ENCODE measurements around the gene RAD50. TPM values are rescaled to one million over a fixed set of nuclear protein-coding genes. Genes with fewer than 3 reads are reported as not detected.
A peak's percentile ranks its signal among the peaks of the same experiment; 100 is the strongest.

The RAD50 gene
- total RNA-seq, 1 donor from 2014 or later: 37.4 TPM

DNA sequence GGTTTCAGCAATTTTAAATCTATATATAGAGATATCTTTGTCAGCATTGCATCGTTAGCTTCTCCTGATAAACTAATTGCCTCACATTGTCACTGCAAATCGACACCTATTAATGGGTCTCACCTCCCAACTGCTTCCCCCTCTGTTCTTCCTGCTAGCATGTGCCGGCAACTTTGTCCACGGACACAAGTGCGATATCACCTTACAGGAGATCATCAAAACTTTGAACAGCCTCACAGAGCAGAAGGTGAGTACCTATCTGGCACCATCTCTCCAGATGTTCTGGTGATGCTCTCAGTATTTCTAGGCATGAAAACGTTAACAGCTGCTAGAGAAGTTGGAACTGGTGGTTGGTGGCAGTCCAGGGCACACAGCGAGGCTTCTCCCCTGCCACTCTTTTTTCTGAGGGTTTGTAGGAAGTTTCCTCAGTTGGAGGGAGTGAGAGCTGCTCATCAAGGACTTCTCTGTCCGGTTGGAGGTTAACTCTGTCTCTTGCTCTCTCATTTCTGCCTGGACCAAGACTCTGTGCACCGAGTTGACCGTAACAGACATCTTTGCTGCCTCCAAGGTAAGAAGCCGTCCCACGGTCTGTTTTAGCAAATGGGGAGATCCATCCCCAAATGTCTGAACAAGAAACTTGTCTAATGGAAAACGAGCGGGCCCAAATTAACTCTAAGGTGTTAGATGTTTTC is 117.3 kb downstream of the RAD50 start, which contains the start of gene IL4:
Gene IL4, plus strand, starts transcription at position 51 of the 692 bp plus-strand sequence. Its CDS starts 62 bp downstream, at position 113.
- peaks cover 33% of the 10 kb centered on the region for H3K4me1 Mint-ChIP-seq
- no peak for DNase-seq
- H3K36me3 Mint-ChIP-seq (ENCODE audit: low read depth): no peaks in the 10 kb centered on the region
- intact Hi-C loops (cut with micrococcal nuclease): loop anchor here (2.0 kb wide), 1 partner anchor 17 kb away; no protein-coding TSS in a partner anchor
- peak within 1 kb of the TSS; percentile 60 for H3K4me3 Mint-ChIP-seq
- H3K9me3 Mint-ChIP-seq: peaks cover 3% of the 10 kb centered on the region
- H3K27me3 Mint-ChIP-seq: no peaks in the 10 kb centered on the region
- H3K27ac Mint-ChIP-seq: peak within 1 kb of the TSS; percentile 86

GRCh38 chr5:132674671-132675506 is 118.1 kb downstream of the RAD50 start:
- DNase-seq: no peak
- Mint-ChIP-seq H3K9me3 (peaks cover 3% of the 10 kb centered on the region), H3K27me3 (no peaks in the 10 kb centered on the region), H3K4me3 (peak overlapping the region; percentile 60), H3K4me1 (peaks cover 33% of the 10 kb centered on the region), H3K27ac (peak overlapping the region; percentile 86), H3K36me3 (ENCODE audit: low read depth) (peaks cover under 1% of the 10 kb centered on the region)
- intact Hi-C loops (cut with micrococcal nuclease): loop anchor here (2.0 to 5.0 kb wide), 2 partner anchors 18 to 38 kb away; no protein-coding TSS in a partner anchor

GRCh38 chr5:132675936-132676689 is 119.3 kb downstream of the RAD50 start:
- intact Hi-C loops (cut with micrococcal nuclease): loop anchor here (2.0 to 5.0 kb wide), 2 partner anchors 19 to 39 kb away; no protein-coding TSS in a partner anchor
- no peak for DNase-seq
- H3K4me3 Mint-ChIP-seq: no peak overlapping the region
- no peaks in the 10 kb centered on the region for H3K27me3 Mint-ChIP-seq
- H3K4me1 Mint-ChIP-seq: peaks cover 33% of the 10 kb centered on the region
- H3K9me3 Mint-ChIP-seq: peaks cover 2% of the 10 kb centered on the region
- H3K36me3 Mint-ChIP-seq (ENCODE audit: low read depth): peaks cover 3% of the 10 kb centered on the region
- H3K27ac Mint-ChIP-seq: peak overlapping the region; percentile 64

DNA sequence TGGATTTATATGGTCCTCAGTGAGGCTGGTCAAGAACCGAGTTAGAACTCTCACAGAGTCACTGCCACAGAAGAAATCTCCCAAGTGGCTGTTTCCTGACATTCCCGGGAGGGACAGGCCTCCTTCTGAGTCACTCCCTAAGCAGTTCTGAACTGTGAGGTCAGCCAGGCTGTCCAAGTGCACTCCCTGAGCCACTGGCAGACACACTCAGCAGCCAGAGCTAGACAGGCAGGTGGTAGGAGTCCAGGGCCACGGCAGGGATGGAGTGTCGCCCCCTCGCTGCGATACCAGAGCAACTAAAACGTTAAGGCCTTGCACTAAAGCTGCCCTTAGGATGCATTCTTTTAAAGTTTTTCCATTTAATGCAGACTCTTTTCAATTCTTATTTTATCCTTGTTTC is 120.4 kb downstream of the RAD50 start:
- H3K9me3 Mint-ChIP-seq: no peaks in the 10 kb centered on the region
- peaks cover 33% of the 10 kb centered on the region for H3K4me1 Mint-ChIP-seq
- H3K27ac Mint-ChIP-seq: no peak overlapping the region
- peaks cover 6% of the 10 kb centered on the region for H3K36me3 Mint-ChIP-seq (ENCODE audit: low read depth)
- intact Hi-C loops (cut with micrococcal nuclease): loop anchor here (5.0 kb wide), 1 partner anchor 40 kb away; no protein-coding TSS in a partner anchor
- no peak overlapping the region for H3K4me3 Mint-ChIP-seq
- no peak for DNase-seq
- H3K27me3 Mint-ChIP-seq: no peaks in the 10 kb centered on the region

DNA sequence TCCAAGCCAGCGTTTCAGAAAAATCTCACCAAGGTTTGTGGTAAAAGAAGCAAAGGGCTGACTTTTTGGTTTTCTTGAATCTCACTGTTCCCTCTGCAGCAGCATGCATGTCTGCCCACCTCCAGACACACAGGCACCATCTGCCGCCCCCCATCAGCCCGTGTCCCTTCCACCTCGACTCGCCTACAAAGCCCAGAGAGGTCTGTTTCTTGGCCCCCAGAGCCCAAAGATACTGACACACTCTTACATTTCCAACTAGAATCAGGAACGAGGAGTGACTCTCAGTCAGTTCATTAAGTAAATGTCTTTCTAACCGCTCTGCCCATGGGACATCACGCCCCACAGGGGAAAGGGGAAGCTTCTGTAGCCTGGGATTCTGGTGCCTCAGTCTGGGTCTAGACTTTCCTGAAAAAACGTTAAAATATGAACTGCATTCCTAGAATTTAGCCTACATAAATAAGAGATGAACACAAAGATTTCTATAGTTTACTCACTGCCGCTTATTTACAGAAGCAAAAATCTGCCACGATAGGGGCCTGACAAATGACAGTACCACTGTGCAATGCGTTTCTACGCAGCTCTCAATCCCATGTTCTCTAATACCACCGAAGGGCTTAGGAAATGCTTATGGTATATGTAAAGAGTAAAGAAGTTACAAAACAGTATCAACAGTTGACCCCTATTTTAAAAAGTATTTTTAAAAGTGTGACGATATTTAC is 121.1 kb downstream of the RAD50 start:
- Mint-ChIP-seq H3K9me3 (no peaks in the 10 kb centered on the region), H3K27me3 (no peaks in the 10 kb centered on the region), H3K4me1 (peaks cover 33% of the 10 kb centered on the region), H3K36me3 (ENCODE audit: low read depth) (peaks cover 6% of the 10 kb centered on the region), H3K4me3 (no peak overlapping the region), H3K27ac (no peak overlapping the region)
- intact Hi-C loops (cut with micrococcal nuclease): loop anchor here (5.0 kb wide), 1 partner anchor 41 kb away; no protein-coding TSS in a partner anchor
- no peak for DNase-seq

DNA sequence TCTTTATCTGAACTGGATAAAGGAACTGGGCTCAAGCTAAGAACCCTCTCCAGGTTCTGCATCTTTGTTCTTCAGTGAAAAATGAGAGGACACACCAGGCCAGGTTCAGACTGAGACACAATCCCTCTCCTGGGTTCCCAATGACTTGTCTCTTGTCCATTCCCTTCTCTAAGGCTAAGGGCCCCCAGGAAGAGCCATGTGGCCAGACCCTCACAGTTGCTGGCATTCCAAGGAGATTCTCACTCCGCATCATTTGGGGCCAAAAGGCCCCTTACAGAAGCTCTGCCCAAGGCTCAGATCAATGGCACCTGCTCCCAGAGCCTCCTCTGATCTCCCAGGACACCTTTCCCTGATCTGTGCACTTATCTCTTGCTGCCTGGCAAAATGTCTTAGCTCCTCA is 122.0 kb downstream of the RAD50 start:
- no peak overlapping the region for H3K27ac Mint-ChIP-seq
- peaks cover 29% of the 10 kb centered on the region for H3K4me1 Mint-ChIP-seq
- H3K4me3 Mint-ChIP-seq: no peak overlapping the region
- H3K27me3 Mint-ChIP-seq: no peaks in the 10 kb centered on the region
- DNase-seq: no peak
- intact Hi-C loops (cut with micrococcal nuclease): loop anchor here (5.0 kb wide), 1 partner anchor 41 kb away; no protein-coding TSS in a partner anchor
- H3K36me3 Mint-ChIP-seq (ENCODE audit: low read depth): peaks cover 8% of the 10 kb centered on the region
- H3K9me3 Mint-ChIP-seq: no peaks in the 10 kb centered on the region

GRCh38 chr5:132679166-132679565 is 122.4 kb downstream of the RAD50 start:
- Mint-ChIP-seq H3K9me3 (no peaks in the 10 kb centered on the region), H3K36me3 (ENCODE audit: low read depth) (peaks cover 8% of the 10 kb centered on the region), H3K27me3 (no peaks in the 10 kb centered on the region), H3K4me3 (no peak overlapping the region), H3K4me1 (peaks cover 25% of the 10 kb centered on the region), H3K27ac (no peak overlapping the region)
- no peak for DNase-seq
- intact Hi-C loops (cut with micrococcal nuclease): loop anchor here (5.0 kb wide), 1 partner anchor 42 kb away; no protein-coding TSS in a partner anchor

GRCh38 chr5:132679717-132680380 is 123.1 kb downstream of the RAD50 start:
- DNase-seq: no peak
- no peak overlapping the region for H3K4me3 Mint-ChIP-seq
- no peaks in the 10 kb centered on the region for H3K9me3 Mint-ChIP-seq
- intact Hi-C loops (cut with micrococcal nuclease): loop anchor here (5.0 kb wide), 1 partner anchor 43 kb away; no protein-coding TSS in a partner anchor
- H3K27me3 Mint-ChIP-seq: no peaks in the 10 kb centered on the region
- H3K4me1 Mint-ChIP-seq: peaks cover 22% of the 10 kb centered on the region
- H3K36me3 Mint-ChIP-seq (ENCODE audit: low read depth): peaks cover 8% of the 10 kb centered on the region
- no peak overlapping the region for H3K27ac Mint-ChIP-seq

- Mint-ChIP-seq H3K27me3 (no peaks in the 10 kb centered on the region), H3K4me1 (peaks cover 17% of the 10 kb centered on the region), H3K9me3 (no peaks in the 10 kb centered on the region), H3K4me3 (no peak overlapping the region), H3K36me3 (ENCODE audit: low read depth) (peaks cover 11% of the 10 kb centered on the region), H3K27ac (no peak overlapping the region)
- DNase-seq: no peak
- intact Hi-C loops (cut with micrococcal nuclease): no loop called here
Observed at GRCh38 chr5:132680780-132681475, 124.2 kb downstream of the RAD50 start.

GRCh38 chr5:132681476-132681831 is 124.7 kb downstream of the RAD50 start:
- intact Hi-C loops (cut with micrococcal nuclease): no loop called here
- Mint-ChIP-seq H3K4me3 (no peak overlapping the region), H3K9me3 (no peaks in the 10 kb centered on the region), H3K36me3 (ENCODE audit: low read depth) (peaks cover 11% of the 10 kb centered on the region), H3K27me3 (no peaks in the 10 kb centered on the region), H3K27ac (no peak overlapping the region), H3K4me1 (peaks cover 12% of the 10 kb centered on the region)
- peak; percentile 49 for DNase-seq

- H3K27me3 Mint-ChIP-seq: no peaks in the 10 kb centered on the region
- DNase-seq: peak; percentile 44
- peaks cover 11% of the 10 kb centered on the region for H3K36me3 Mint-ChIP-seq (ENCODE audit: low read depth)
- H3K4me3 Mint-ChIP-seq: no peak overlapping the region
- peaks cover 9% of the 10 kb centered on the region for H3K4me1 Mint-ChIP-seq
- intact Hi-C loops (cut with micrococcal nuclease): no loop called here
- no peak overlapping the region for H3K27ac Mint-ChIP-seq
- no peaks in the 10 kb centered on the region for H3K9me3 Mint-ChIP-seq
Observed at GRCh38 chr5:132681983-132682382, 125.2 kb downstream of the RAD50 start.

DNA sequence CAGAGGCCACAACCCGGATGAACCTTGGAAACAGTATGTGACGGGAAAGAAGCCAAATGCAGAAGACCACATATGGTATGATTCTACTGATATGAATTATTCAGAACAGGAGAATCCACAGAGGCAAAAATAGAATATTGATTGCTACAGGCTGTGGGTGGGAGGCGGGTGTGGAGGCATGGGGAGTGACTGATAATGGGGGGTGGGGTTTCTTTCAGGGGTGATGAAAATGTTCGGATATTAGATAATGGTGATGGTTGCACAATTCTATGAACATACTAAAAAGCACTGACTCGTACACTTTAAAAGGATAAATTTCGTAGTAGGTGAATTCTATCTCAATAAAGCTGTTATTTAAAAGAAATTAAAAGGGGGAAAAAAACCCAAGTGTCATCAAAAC is 127.7 kb downstream of the RAD50 start:
- Mint-ChIP-seq H3K27ac (no peak overlapping the region), H3K4me1 (peaks cover 25% of the 10 kb centered on the region), H3K36me3 (ENCODE audit: low read depth) (peaks cover 17% of the 10 kb centered on the region), H3K27me3 (no peaks in the 10 kb centered on the region), H3K9me3 (no peaks in the 10 kb centered on the region), H3K4me3 (no peak overlapping the region)
- no peak for DNase-seq
- intact Hi-C loops (cut with micrococcal nuclease): no loop called here

Measured in activated CD4-positive, alpha-beta T cell treated with anti-CD3 and anti-CD28 coated beads, Interleukin-2, amount 10 ng/mL, durations not matched to agents 24 days and 14 days (primary cell).